Brain microvascular endothelial cell (primary cell): ENCODE results near the gene GNAI2.

Source experiments
- DNase-seq: peaks from one replicate; pipeline ENCODE4 v3.0.0-alpha.2; 2020
- H3K27ac ChIP-seq: fragments of 250-450 bp; sonication (Bioruptor Pico); 2 replicates; pipeline ENCODE4 v1.5.1; 2020; ENCODE audit warnings: mild to moderate bottlenecking, moderate library complexity
- H3K27me3 ChIP-seq: fragments of 250-450 bp; sonication (Bioruptor Pico); replicated peaks from 2 replicates; pipeline ENCODE4 v1.5.1; 2020; ENCODE audit warnings: mild to moderate bottlenecking
- H3K36me3 ChIP-seq: fragments of 250-450 bp; sonication (Bioruptor Pico); replicated peaks from 2 replicates; pipeline ENCODE4 v1.5.1; 2020; ENCODE audit warnings: mild to moderate bottlenecking
- H3K4me3 ChIP-seq: 2 replicates; pipeline ENCODE4 v1.5.1; 2011; ENCODE audit warnings: low read depth, mild to moderate bottlenecking, control low read depth, low read length, moderate library complexity
- in situ Hi-C: cut with HindIII; loops from 2 replicates; pipeline ENCODE4 v1.10.0; 2017; ENCODE audit warnings: low sequenced_read_pairs, low pct_ligation_motif_present
- TF ChIP-seq, protein P1 (sequence below): IDR thresholded peaks from 2 replicates; pipeline ENCODE4 v1.5.1; 2011; ENCODE audit warnings: low read depth, mild to moderate bottlenecking, moderate library complexity, low read length, control low read depth, inconsistent platforms; ENCODE audit errors: missing control alignments

Gene GNAI2

DNA sequence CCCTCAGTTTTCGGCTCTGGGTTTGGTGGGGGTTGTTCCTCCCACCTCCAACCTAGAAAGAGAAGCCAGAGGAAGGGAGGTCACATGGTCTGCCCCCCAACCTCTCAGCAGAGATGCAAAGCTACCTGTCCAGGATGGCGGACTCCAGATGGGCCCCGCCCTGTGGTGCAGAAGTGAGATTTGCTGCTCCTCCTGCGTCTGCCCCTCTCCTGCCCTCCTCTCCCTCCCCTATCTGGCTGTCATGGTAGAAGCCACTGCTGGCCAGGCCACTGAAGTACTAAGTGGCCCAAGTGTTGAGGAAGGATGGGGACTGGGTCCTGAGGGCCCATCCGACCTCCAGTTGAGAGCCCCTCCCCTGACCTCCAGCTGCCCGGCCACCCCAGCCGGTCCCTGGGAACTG lies 30.8 kb downstream of the GNAI2 start:
- Histone ChIP-seq H3K36me3 (no peaks in the 10 kb centered on the region), H3K27ac (no peak overlapping the region), H3K27me3 (no peaks in the 10 kb centered on the region), H3K4me3 (peak overlapping the region; percentile 48)
- in situ Hi-C loops = no loop called here
- TF ChIP-seq, protein P1, sequence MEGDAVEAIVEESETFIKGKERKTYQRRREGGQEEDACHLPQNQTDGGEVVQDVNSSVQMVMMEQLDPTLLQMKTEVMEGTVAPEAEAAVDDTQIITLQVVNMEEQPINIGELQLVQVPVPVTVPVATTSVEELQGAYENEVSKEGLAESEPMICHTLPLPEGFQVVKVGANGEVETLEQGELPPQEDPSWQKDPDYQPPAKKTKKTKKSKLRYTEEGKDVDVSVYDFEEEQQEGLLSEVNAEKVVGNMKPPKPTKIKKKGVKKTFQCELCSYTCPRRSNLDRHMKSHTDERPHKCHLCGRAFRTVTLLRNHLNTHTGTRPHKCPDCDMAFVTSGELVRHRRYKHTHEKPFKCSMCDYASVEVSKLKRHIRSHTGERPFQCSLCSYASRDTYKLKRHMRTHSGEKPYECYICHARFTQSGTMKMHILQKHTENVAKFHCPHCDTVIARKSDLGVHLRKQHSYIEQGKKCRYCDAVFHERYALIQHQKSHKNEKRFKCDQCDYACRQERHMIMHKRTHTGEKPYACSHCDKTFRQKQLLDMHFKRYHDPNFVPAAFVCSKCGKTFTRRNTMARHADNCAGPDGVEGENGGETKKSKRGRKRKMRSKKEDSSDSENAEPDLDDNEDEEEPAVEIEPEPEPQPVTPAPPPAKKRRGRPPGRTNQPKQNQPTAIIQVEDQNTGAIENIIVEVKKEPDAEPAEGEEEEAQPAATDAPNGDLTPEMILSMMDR = no peak
- DNase-seq = no peak

DNA sequence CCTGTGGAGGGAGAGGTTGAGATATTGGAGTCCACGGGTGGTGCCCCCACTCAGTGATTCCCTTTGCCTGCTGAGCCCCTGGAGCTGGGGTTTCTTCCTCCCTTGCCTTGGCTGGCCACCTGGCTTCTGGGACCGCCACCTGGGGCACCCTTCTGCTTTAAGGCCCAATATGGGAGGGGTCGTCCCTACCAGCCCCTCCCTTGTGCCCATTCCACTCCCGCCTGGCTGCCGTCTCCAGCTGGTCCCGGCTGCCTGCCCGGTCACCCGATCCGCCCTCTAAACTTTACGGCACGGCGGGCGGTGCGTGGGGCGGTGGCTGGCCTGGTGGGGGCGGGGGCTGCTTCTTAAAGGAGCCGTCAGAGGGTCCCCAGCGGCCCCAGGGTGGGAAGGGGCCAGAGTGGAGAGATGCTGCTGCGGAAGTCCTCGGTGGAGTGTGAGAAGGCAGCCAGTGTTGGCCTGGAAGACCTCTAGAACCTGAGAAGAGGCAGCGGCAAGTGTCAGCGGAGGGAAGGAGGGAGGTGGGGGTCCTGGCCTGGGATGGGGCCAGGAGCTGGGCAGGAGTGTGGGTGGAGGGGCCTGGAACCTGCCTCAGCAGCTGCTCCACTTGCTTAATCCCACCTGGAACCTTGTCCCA lies 31.4 kb downstream of the GNAI2 start:
- Histone ChIP-seq H3K27ac (no peak overlapping the region), H3K36me3 (no peaks in the 10 kb centered on the region), H3K27me3 (no peaks in the 10 kb centered on the region), H3K4me3 (peak overlapping the region; percentile 48)
- no peak for DNase-seq
- TF ChIP-seq, protein P1 = no peak
- in situ Hi-C loops = no loop called here

DNA sequence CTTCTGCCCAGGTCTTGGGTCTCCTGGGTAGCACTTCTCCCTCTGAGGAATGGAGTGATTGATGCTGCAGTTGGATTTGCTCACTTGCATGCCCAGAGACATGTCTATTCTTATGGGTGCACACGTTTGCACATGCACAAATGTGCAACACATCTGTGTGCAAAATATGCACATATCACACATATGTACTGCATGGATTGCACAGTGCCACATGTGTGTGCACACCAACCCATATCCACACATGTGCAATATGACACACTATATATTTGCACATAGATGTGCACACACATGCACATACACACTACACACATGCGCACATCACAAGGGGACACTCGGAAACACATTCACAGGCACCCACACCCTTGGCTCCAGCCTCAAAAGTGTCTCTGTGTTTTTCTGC lies 32.3 kb downstream of the GNAI2 start:
- Histone ChIP-seq H3K4me3 (no peak overlapping the region), H3K27me3 (peaks cover under 1% of the 10 kb centered on the region), H3K27ac (no peak overlapping the region), H3K36me3 (no peaks in the 10 kb centered on the region)
- in situ Hi-C loops = no loop called here
- DNase-seq = no peak
- TF ChIP-seq, protein P1 = no peak

DNA sequence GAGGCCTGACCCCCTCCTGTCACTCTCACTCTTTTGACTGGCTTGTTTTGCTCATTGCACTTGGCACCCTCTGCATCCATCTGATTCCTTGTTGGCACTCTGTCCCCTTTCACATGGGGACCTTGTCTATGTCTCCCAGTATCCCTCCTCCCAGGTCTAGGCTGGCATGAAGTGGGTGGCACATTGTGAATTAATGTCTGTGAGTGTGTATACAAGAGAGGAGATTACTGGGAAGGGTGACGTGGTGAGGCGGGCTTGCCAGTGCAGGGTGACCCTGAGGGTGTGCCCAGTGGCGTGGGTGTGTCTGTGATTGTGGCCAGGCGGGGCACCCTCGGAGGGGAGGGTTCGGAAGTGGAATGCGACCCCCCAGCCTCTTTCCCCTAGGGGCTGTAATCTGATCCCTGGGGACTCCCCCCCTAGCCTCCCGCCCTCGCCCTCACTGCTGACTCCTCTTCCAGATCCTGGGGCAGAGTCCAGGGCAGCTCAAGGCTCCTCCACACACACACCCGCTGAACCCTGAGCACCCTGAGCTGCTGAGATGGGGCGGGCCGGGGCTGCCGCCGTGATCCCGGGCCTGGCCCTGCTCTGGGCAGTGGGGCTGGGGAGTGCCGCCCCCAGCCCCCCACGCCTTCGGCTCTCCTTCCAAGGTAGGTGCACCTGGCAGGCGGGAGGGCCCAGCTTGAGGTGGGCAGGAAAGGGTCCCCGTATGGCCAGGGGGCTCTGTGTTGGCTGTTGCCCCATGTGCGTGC lies 32.9 kb downstream of the GNAI2 start, which contains the start of gene SEMA3B:
Gene SEMA3B, plus strand, starts transcription at position 445 of the 749 bp plus-strand sequence. Its CDS starts 94 bp downstream, at position 539.
- no peaks in the 10 kb centered on the region for H3K36me3 ChIP-seq
- no peak for DNase-seq
- H3K27ac ChIP-seq = no peak within 1 kb of the TSS
- in situ Hi-C loops = no loop called here
- no peak within 1 kb of the TSS for H3K4me3 ChIP-seq
- peaks cover 6% of the 10 kb centered on the region for H3K27me3 ChIP-seq
- TF ChIP-seq, protein P1 = no peak

DNA sequence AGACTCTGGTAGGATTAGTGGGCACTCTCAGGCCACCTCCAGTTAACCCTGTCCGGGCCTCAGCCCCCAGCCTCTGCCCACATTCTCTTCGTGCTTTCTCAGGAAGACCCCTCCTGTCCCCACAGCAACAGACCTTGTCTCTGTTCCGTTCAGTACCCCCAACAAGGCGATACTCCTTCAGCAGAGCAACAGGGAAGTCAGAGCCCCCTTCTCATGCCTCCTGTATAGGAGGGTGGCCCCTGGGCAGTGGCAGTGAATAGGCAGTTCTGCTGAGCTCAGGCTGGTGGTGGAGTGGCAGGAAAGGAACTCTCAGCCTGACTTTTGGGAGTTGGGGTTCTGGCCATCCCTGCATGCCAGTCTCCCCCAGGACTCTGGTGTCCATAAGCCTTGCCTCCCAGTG lies 33.5 kb downstream of the GNAI2 start:
- no peaks in the 10 kb centered on the region for H3K36me3 ChIP-seq
- H3K4me3 ChIP-seq = no peak overlapping the region
- in situ Hi-C loops = no loop called here
- DNase-seq = no peak
- TF ChIP-seq, protein P1 = no peak
- no peak overlapping the region for H3K27ac ChIP-seq
- peaks cover 12% of the 10 kb centered on the region for H3K27me3 ChIP-seq
